SK-N-DZ (cell line): ENCODE results near the gene BLMH.
"Not testable (repeated sequence)": the region's sequence is repeated elsewhere in the genome, so short reads cannot be mapped to it uniquely, and the experiment has no call there.

Experiments used
- DNase-seq: peaks from one replicate; pipeline ENCODE4 v3.0.0-alpha.2; 2015; ENCODE audit warnings: low spot score

BLMH gene

GRCh38 chr17:30230596-30231125 lies 61.1 kb downstream of the BLMH start:
- no peak for DNase-seq

- DNase-seq = not testable (repeated sequence)
These were observed 61.7 kb downstream of the BLMH start for GRCh38 chr17:30230009-30230408.

- DNase-seq = no peak
These were observed 62.7 kb downstream of the BLMH start for GRCh38 chr17:30229012-30229411.

- no peak for DNase-seq
These were observed 63.7 kb downstream of the BLMH start for GRCh38 chr17:30228011-30228410.

GRCh38 chr17:30226878-30227277 lies 64.9 kb downstream of the BLMH start:
- no peak for DNase-seq

- no peak for DNase-seq
These were observed 65.7 kb downstream of the BLMH start for GRCh38 chr17:30225919-30226553.

- no peak for DNase-seq
These were observed 66.6 kb downstream of the BLMH start for GRCh38 chr17:30225112-30225511.

- no peak for DNase-seq
These were observed 67.3 kb downstream of the BLMH start for GRCh38 chr17:30224419-30224960.

GRCh38 chr17:30222721-30223175 lies 69.0 kb downstream of the BLMH start:
- no peak for DNase-seq

GRCh38 chr17:30222251-30222650 lies 69.5 kb downstream of the BLMH start:
- DNase-seq = no peak

- no peak for DNase-seq
These were observed 70.4 kb downstream of the BLMH start for GRCh38 chr17:30221346-30221745.

- DNase-seq = no peak
These were observed 71.3 kb downstream of the BLMH start for GRCh38 chr17:30220414-30220813.

- no peak for DNase-seq
These were observed 71.9 kb downstream of the BLMH start for GRCh38 chr17:30219833-30220232.

- no peak for DNase-seq
These were observed 72.4 kb downstream of the BLMH start for GRCh38 chr17:30219315-30219714.

- no peak for DNase-seq
These were observed 72.9 kb downstream of the BLMH start for GRCh38 chr17:30218799-30219198.

- no peak for DNase-seq
These were observed 73.9 kb downstream of the BLMH start for GRCh38 chr17:30217746-30218245.

GRCh38 chr17:30217054-30217453 lies 74.7 kb downstream of the BLMH start:
- no peak for DNase-seq

- no peak for DNase-seq
These were observed 79.0 kb downstream of the BLMH start for GRCh38 chr17:30212750-30213149.

GRCh38 chr17:30211371-30211770 lies 80.4 kb downstream of the BLMH start:
- DNase-seq = no peak

GRCh38 chr17:30210901-30211300 lies 80.8 kb downstream of the BLMH start:
- no peak for DNase-seq

- no peak for DNase-seq
These were observed 81.4 kb downstream of the BLMH start for GRCh38 chr17:30210366-30210765.

GRCh38 chr17:30209930-30210329 lies 81.8 kb downstream of the BLMH start:
- no peak for DNase-seq

- no peak for DNase-seq
These were observed 83.5 kb downstream of the BLMH start for GRCh38 chr17:30208214-30208613.
